SU-DHL-6 (cell line): ENCODE results near the gene ANKZF1.

ENCODE experiments used
- EZH2phosphoT487 ChIP-seq: fragments of 200-600 bp; sonication (generic), shearing (Covaris generic); conservative IDR thresholded peaks from 2 replicates; pipeline ENCODE4 v1.6.1; 2018; ENCODE audit warnings: mild to moderate bottlenecking, antibody characterized with exemption, low read length, moderate library complexity, mixed read lengths
- TF ChIP-seq, protein P1 (sequence below): fragments of 200-600 bp; sonication (generic); IDR thresholded peaks from one replicate; pipeline ENCODE4 v1.5.1; 2017; ENCODE audit warnings: antibody characterized with exemption, mild to moderate bottlenecking, low read length, moderate library complexity; ENCODE audit not compliant: insufficient read depth, poor library complexity, severe bottlenecking

DNA sequence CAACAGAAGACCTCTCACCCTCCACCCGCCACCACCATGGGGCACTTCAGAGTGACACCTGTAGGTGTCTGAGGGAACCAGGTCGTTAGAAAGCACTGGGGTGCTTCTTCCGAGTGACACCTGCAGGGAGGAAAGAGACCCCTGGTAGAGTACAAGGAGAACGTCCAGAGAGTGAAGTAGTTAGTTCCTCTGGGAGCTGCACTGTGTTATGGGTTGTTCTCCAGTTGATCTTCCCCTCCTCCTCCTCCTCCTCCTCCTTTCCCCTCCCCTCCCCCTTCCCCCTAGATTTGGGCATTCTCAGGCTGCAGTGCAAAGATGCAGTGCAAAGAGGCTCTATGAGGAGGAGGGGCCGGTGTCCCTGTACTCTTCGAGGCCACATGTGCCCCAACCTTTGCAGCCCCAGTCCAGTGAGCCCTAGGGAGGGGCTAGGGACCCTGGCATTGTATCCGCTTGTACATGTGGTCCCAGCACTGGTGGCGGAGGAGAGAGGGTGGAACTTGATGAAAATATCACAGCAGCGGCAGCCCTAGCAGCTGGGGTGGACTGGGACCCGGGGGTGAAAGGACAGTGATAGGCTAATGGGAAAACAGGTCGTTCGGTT, 50.4 kb downstream of the ANKZF1 start:
- TF ChIP-seq, protein P1, sequence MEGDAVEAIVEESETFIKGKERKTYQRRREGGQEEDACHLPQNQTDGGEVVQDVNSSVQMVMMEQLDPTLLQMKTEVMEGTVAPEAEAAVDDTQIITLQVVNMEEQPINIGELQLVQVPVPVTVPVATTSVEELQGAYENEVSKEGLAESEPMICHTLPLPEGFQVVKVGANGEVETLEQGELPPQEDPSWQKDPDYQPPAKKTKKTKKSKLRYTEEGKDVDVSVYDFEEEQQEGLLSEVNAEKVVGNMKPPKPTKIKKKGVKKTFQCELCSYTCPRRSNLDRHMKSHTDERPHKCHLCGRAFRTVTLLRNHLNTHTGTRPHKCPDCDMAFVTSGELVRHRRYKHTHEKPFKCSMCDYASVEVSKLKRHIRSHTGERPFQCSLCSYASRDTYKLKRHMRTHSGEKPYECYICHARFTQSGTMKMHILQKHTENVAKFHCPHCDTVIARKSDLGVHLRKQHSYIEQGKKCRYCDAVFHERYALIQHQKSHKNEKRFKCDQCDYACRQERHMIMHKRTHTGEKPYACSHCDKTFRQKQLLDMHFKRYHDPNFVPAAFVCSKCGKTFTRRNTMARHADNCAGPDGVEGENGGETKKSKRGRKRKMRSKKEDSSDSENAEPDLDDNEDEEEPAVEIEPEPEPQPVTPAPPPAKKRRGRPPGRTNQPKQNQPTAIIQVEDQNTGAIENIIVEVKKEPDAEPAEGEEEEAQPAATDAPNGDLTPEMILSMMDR = peak; percentile 7
- TF ChIP-seq EZH2phosphoT487 = no peak
